ENCODE data around the gene MACO1. TPM values are rescaled to one million over a fixed set of nuclear protein-coding genes. Genes with fewer than 3 reads are reported as not detected.

The MACO1 gene
- total and polyA plus RNA-seq, 10 of the 15 experiments (the other 5 are each of a cell fraction or from before 2014, with no cell fraction given) = 3.2 to 19.8 (median 10.3) TPM

- TF ChIP-seq ATF7 (IDR thresholded peaks at IDR 0.05; ENCODE audit: low read depth) (no peak), RUNX3 (IDR thresholded peaks at IDR 0.05; ENCODE audit: low read length) (no peak), YBX1 (IDR thresholded peaks at IDR 0.05) (no peak), MEF2A (IDR thresholded peaks at IDR 0.05; ENCODE audit: insufficient read depth, low read depth, low read length) (no peak), TARDBP (IDR thresholded peaks at IDR 0.05; ENCODE audit: borderline replicate concordance) (no peak), NFYB (IDR thresholded peaks at IDR 0.05; ENCODE audit: insufficient read depth, low read depth, low read length) (no peak), LARP7 (IDR thresholded peaks at IDR 0.05) (no peak), BHLHE40 (IDR thresholded peaks at IDR 0.05; ENCODE audit: borderline replicate concordance in 1 of 2, low read depth in 2 of 2, low read length in 1 of 2) (no peak), PAX5 (IDR thresholded peaks at IDR 0.05; ENCODE audit: borderline replicate concordance, low read depth, low read length) (no peak), MEF2B (IDR thresholded peaks at IDR 0.05; ENCODE audit: partially characterized antibody, poor library complexity, severe bottlenecking) (no peak), IKZF1 (conservative IDR thresholded peaks at IDR 0.05) (no peak), ZNF207 (IDR thresholded peaks at IDR 0.05; ENCODE audit: borderline replicate concordance) (no peak), DPF2 (IDR thresholded peaks at IDR 0.05) (no peak), KAT2A (conservative IDR thresholded peaks at IDR 0.05; ENCODE audit: control insufficient read depth, low read depth, low read length) (no peak), ETV6 (conservative IDR thresholded peaks at IDR 0.05 in 1 of 2, IDR thresholded peaks at IDR 0.05 in 1 of 2; ENCODE audit: borderline replicate concordance in 1 of 2, low read depth in 1 of 2) (no peak), MTA3 (IDR thresholded peaks at IDR 0.05; ENCODE audit: borderline replicate concordance, low read length) (no peak), BACH1 (IDR thresholded peaks at IDR 0.05; ENCODE audit: borderline replicate concordance) (no peak), NKRF (conservative IDR thresholded peaks at IDR 0.05) (no peak), RB1 (IDR thresholded peaks at IDR 0.05; ENCODE audit: borderline replicate concordance) (no peak)
- TF ChIP-seq, protein P1, sequence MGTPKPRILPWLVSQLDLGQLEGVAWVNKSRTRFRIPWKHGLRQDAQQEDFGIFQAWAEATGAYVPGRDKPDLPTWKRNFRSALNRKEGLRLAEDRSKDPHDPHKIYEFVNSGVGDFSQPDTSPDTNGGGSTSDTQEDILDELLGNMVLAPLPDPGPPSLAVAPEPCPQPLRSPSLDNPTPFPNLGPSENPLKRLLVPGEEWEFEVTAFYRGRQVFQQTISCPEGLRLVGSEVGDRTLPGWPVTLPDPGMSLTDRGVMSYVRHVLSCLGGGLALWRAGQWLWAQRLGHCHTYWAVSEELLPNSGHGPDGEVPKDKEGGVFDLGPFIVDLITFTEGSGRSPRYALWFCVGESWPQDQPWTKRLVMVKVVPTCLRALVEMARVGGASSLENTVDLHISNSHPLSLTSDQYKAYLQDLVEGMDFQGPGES (IDR thresholded peaks at IDR 0.05) = no peak
- H2AFZ ChIP-seq (ENCODE audit: control insufficient read depth, low read depth, low read length) = no peak overlapping the region
- in situ Hi-C loops (cut with MboI) = no loop called here
Measured at GRCh38 chr1:25546193-25546592, 115.5 kb downstream of the MACO1 start.

More at GRCh38 chr1:25546193-25546592, 115.5 kb downstream of the MACO1 start:
- CTCF ChIA-PET = interaction anchor here (0.9 to 2.1 kb wide), 3 partner anchors 8 to 95 kb away, joined by 3 to 10 read pairs (median 6); no protein-coding TSS in a partner anchor
- Histone ChIP-seq H3K4me2 (ENCODE audit: control insufficient read depth, insufficient read depth) (0 out of 2 replicates have a peak overlapping the region, but pooled peaks have one; percentile 31), H3K4me3 (no peak overlapping the region), H3K4me1 (ENCODE audit: control insufficient read depth, insufficient read depth, low read length) (peaks cover 56% of the 10 kb centered on the region), H3K9ac (ENCODE audit: control insufficient read depth, insufficient read depth, low read length) (no peak overlapping the region), H3K27ac (ENCODE audit: control insufficient read depth, insufficient read depth) (no peak overlapping the region), H4K20me1 (ENCODE audit: control insufficient read depth, insufficient read depth) (no peaks in the 10 kb centered on the region), H3K79me2 (ENCODE audit: control insufficient read depth, insufficient read depth, low read length) (peaks cover 31% of the 10 kb centered on the region), H3K9me3 (replicated peaks; ENCODE audit: control insufficient read depth, insufficient read depth, low read length) (no peaks in the 10 kb centered on the region; the same call in 2 of the 3 replicates), H3K36me3 (ENCODE audit: control insufficient read depth in 2 of 2, insufficient read depth in 2 of 2, low read length in 1 of 2) (no peaks in the 10 kb centered on the region), H3K27me3 (replicated peaks in 1 of 2; ENCODE audit: control insufficient read depth in 2 of 2, insufficient read depth in 2 of 2, low read length in 1 of 2) (no peaks in the 10 kb centered on the region; a peak in 1 of 4 replicates)
- no peak for ATAC-seq
- SMC1A ChIA-PET (ENCODE audit: uncharacterized antibody, unreplicated experiment) = no interaction called here
- RAD21 ChIA-PET (ENCODE audit: unreplicated experiment) = interaction anchor here (1.1 kb wide), 1 partner anchor 9 kb away, joined by 3 read pairs; no protein-coding TSS in a partner anchor
- FAIRE-seq = no peak
- no TSS peak for BruUV-seq (replicated peaks)
- intact Hi-C loops (cut with micrococcal nuclease; ENCODE audit: unreplicated experiment) = loop anchor here (5.0 kb wide), 1 partner anchor 131 kb away; no protein-coding TSS in a partner anchor
- DNase-seq (ENCODE audit: low read depth, low spot score) = no peak
- POLR2A ChIA-PET = no interaction called here
- 47% methylated on average over 1 of the region's 1 CpG for WGBS (ENCODE audit: insufficient coverage, insufficient replicate concordance, low lambda C conversion rate, missing lambda C conversion rate)
